GM23338 (cell line): Measurements from ENCODE around the gene PITPNC1. TPM values are rescaled to one million over a fixed set of nuclear protein-coding genes. Genes with fewer than 3 reads are reported as not detected.

Experiments
- ATAC-seq: fragments of 200-7000 bp; cut with Tn5 transposase; 3 replicates; pipeline ENCODE4 v1.9.1; 2020
- DNase-seq: peaks from one replicate; pipeline ENCODE4 v3.0.0-alpha.2; 2015; ENCODE audit warnings: low spot score
- H2AFZ ChIP-seq: fragments of 200-600 bp; sonication (generic); 2 replicates; pipeline ENCODE4 v1.8.0; 2016; ENCODE audit warnings: antibody characterized with exemption, mild to moderate bottlenecking, moderate library complexity
- H3F3A ChIP-seq: fragments of 200-600 bp; sonication (generic); replicated peaks from 2 replicates; pipeline ENCODE4 v1.8.0; 2017; ENCODE audit warnings: antibody characterized with exemption, mixed run types, low read depth
- H3K27ac ChIP-seq: fragments of 200-600 bp; sonication (generic); 2 replicates; pipeline ENCODE4 v1.6.1; 2016; ENCODE audit warnings: low read depth
- H3K27me3 ChIP-seq: fragments of 200-600 bp; sonication (generic); 2 replicates; pipeline ENCODE4 v1.8.0; 2016; ENCODE audit warnings: mild to moderate bottlenecking, mixed run types, moderate library complexity; ENCODE audit not compliant: insufficient read depth
- H3K36me3 ChIP-seq: fragments of 200-600 bp; sonication (generic); 2 replicates; pipeline ENCODE4 v1.8.0; 2016; ENCODE audit warnings: mild to moderate bottlenecking; ENCODE audit not compliant: insufficient read depth
- H3K4me1 ChIP-seq: fragments of 200-600 bp; sonication (generic); 2 replicates; pipeline ENCODE4 v1.8.0; 2016; ENCODE audit warnings: mild to moderate bottlenecking, moderate library complexity; ENCODE audit not compliant: insufficient read depth
- H3K4me2 ChIP-seq: fragments of 200-600 bp; sonication (generic); 2 replicates; pipeline ENCODE4 v1.7.1; 2017; ENCODE audit warnings: mixed run types
- H3K4me3 ChIP-seq: fragments of 200-600 bp; sonication (generic); 2 replicates; pipeline ENCODE4 v1.6.1; 2016; ENCODE audit warnings: mixed run types
- H3K79me2 ChIP-seq: fragments of 200-600 bp; sonication (generic); replicated peaks from 2 replicates; pipeline ENCODE4 v1.8.0; 2017; ENCODE audit warnings: mild to moderate bottlenecking; ENCODE audit not compliant: insufficient read depth
- H3K9me2 ChIP-seq: fragments of 200-600 bp; sonication (generic); 2 replicates; pipeline ENCODE4 v1.8.0; 2017; ENCODE audit not compliant: insufficient read depth
- H4K20me1 ChIP-seq: fragments of 200-600 bp; sonication (generic); replicated peaks from 2 replicates; pipeline ENCODE4 v1.8.0; 2017; ENCODE audit warnings: mild to moderate bottlenecking; ENCODE audit not compliant: insufficient read depth
- H3K27ac Mint-ChIP-seq: 2 replicates; pipeline ENCODE4 v1.8.0; 2020; ENCODE audit warnings: inconsistent platforms, mild to moderate bottlenecking, moderate library complexity, mixed read lengths
- H3K27me3 Mint-ChIP-seq: 3 replicates; pipeline ENCODE4 v1.8.0; 2022; ENCODE audit warnings: low read depth, mild to moderate bottlenecking, moderate library complexity, mixed read lengths, inconsistent platforms; ENCODE audit not compliant: insufficient read depth, poor library complexity
- H3K36me3 Mint-ChIP-seq: 3 replicates; pipeline ENCODE4 v1.8.0; 2021; ENCODE audit warnings: low read depth, mild to moderate bottlenecking, inconsistent platforms, moderate library complexity, mixed read lengths
- H3K4me1 Mint-ChIP-seq: 3 replicates; pipeline ENCODE4 v1.8.0; 2020; ENCODE audit warnings: mild to moderate bottlenecking, inconsistent platforms, mixed read lengths
- H3K4me3 Mint-ChIP-seq: 3 replicates; pipeline ENCODE4 v1.8.0; 2021; ENCODE audit warnings: moderate library complexity, mild to moderate bottlenecking, inconsistent platforms, mixed read lengths
- H3K9me3 Mint-ChIP-seq: 3 replicates; pipeline ENCODE4 v1.8.0; 2020; ENCODE audit warnings: moderate library complexity, mild to moderate bottlenecking, inconsistent platforms, mixed read lengths
- CREB1 ChIP-seq: fragments of 250-450 bp; sonication (Bioruptor Pico); IDR thresholded peaks from 2 replicates; pipeline ENCODE4 v1.5.0; 2020; ENCODE audit warnings: low read depth, mild to moderate bottlenecking, moderate library complexity
- CTCF ChIP-seq, 2 experiments: fragments of 200-600 bp in 1 of 2; sonication (generic) in 1 of 2; conservative IDR thresholded peaks; 2 replicates each; pipeline versions ENCODE4 v1.5.1 to v1.6.1; 2016 to 2017; ENCODE audit warnings: antibody characterized with exemption in 2 of 2, low read depth in 2 of 2, mild to moderate bottlenecking in 2 of 2, moderate library complexity in 1 of 2
- EZH2 ChIP-seq: fragments of 200-600 bp; sonication (generic); IDR thresholded peaks from one replicate; pipeline ENCODE4 v1.8.0; 2017; ENCODE audit warnings: antibody characterized with exemption, mild to moderate bottlenecking, low read depth; ENCODE audit not compliant: unreplicated experiment
- EZH2phosphoT487 ChIP-seq: fragments of 200-600 bp; sonication (generic); IDR thresholded peaks from one replicate; pipeline ENCODE4 v1.8.1; 2018; ENCODE audit warnings: antibody characterized with exemption; ENCODE audit not compliant: unreplicated experiment
- JUNB ChIP-seq: IDR thresholded peaks from one replicate; pipeline ENCODE4 v1.6.1; 2016; ENCODE audit warnings: antibody characterized with exemption; ENCODE audit not compliant: unreplicated experiment
- NANOG ChIP-seq: IDR thresholded peaks from 2 replicates; pipeline ENCODE4 v1.6.1; 2016; ENCODE audit warnings: antibody characterized with exemption, borderline replicate concordance
- POLR2AphosphoS5 ChIP-seq: IDR thresholded peaks from 2 replicates; pipeline ENCODE4 v1.6.1; 2016; ENCODE audit warnings: antibody characterized with exemption, low read depth
- REST ChIP-seq: IDR thresholded peaks from one replicate; pipeline ENCODE4 v1.6.1; 2018; ENCODE audit warnings: antibody characterized with exemption; ENCODE audit not compliant: unreplicated experiment
- ZNF114 ChIP-seq: fragments of 250-450 bp; sonication (Bioruptor Pico); IDR thresholded peaks from 2 replicates; pipeline ENCODE4 v1.5.0; 2020; ENCODE audit warnings: mild to moderate bottlenecking, moderate library complexity
- ZNF331 ChIP-seq: fragments of 250-450 bp; sonication (Bioruptor Pico); IDR thresholded peaks from 2 replicates; pipeline ENCODE4 v1.5.0; 2020; ENCODE audit warnings: low read depth, mild to moderate bottlenecking, moderate library complexity
- polyA plus RNA-seq: library from polyadenylated mRNA; unstranded; fragments of >200 nt; fragmentation: Nextera tagmentation; extraction: Ambion mirVana; gene quantifications from 2 replicates; pipeline ENCODE4 v1.2.1, GENCODE V29; 2016
- total RNA-seq: library from RNA; depleted of rRNA; stranded (reverse); fragments of >200 nt; shearing (Covaris generic); gene quantifications from 2 replicates; pipeline ENCODE4 v1.2.3, GENCODE V29; 2014
- TF ChIP-seq, protein P1 (sequence below): fragments of 250-450 bp; sonication (Bioruptor Pico); IDR thresholded peaks from 2 replicates; pipeline ENCODE4 v1.5.0; 2020; ENCODE audit warnings: mild to moderate bottlenecking, moderate library complexity

Gene PITPNC1
- total and polyA plus RNA-seq, 2 experiments from 2014 or later = 23.0 to 32.6 TPM

DNA sequence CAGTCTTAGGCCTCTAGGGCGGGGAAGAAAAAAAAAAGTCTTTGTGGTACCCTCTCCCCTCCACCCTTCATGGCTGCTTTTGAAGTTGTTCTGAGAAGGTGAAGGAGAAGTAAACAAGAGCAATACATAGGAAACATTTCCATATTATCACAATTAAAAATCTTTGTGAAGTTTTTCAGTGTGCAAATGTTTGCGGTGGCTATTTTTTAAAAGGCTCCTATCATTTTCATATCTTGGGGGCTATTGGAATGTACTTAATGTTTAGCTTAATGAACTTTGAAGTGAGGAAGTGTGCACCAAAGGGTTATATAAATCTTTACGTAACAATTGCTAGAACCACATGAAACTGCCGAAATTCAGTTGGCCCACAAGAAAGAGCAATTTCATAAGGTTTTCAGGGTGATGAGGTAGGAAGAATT is 348.3 kb downstream of the PITPNC1 start (continued):
- TF ChIP-seq CTCF (conservative IDR thresholded peaks at IDR 0.05; ENCODE audit: low read depth in 2 of 2) = no peak
- TF ChIP-seq EZH2 = no peak
- TF ChIP-seq POLR2AphosphoS5 = no peak
- no peak for TF ChIP-seq NANOG
- no peak for TF ChIP-seq ZNF331 (CRISPR knock-in tag)

DNA sequence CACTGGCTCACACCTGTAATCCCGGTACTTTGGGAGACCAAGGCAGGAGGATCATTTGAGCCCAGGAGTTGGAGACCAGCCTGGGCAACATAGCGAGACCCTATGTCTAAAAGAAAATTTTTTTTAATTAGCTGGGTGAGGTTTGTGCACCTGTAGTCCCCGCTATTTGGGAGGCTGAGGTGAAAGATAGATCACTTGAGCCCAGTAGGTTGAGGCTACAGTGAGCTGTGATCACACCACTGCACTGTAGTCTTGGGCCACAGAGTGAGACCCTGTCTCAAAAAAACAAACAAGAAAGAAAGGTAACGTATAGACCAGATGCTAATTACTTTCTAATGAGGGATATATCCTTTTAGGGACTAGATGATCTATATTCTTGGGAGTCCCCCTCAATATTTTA is 348.7 kb downstream of the PITPNC1 start:
- H3K27me3 ChIP-seq = no peaks in the 10 kb centered on the region
- DNase-seq = no peak
- H3K4me3 Mint-ChIP-seq = no peak overlapping the region
- no peak overlapping the region; the same call in 1 of the 2 replicates for H3K27ac ChIP-seq
- no peak overlapping the region for H3K27ac Mint-ChIP-seq
- ATAC-seq = no peak
- H3K27me3 Mint-ChIP-seq = peaks cover 6% of the 10 kb centered on the region
- no peak overlapping the region for H2AFZ ChIP-seq
- no peaks in the 10 kb centered on the region for H3K4me1 ChIP-seq
- peaks cover 3% of the 10 kb centered on the region; the same call in 2 of the 3 replicates for H3K9me3 Mint-ChIP-seq
- H3F3A ChIP-seq = peaks cover 17% of the 10 kb centered on the region; the same call in 1 of the 2 replicates
- H3K4me1 Mint-ChIP-seq = no peaks in the 10 kb centered on the region
- no peaks in the 10 kb centered on the region for H3K9me2 ChIP-seq
- H3K36me3 ChIP-seq = peaks cover 79% of the 10 kb centered on the region
- H4K20me1 ChIP-seq = no peaks in the 10 kb centered on the region; the same call in 1 of the 2 replicates
- no peak overlapping the region for H3K4me2 ChIP-seq
- peaks cover 100% of the 10 kb centered on the region for H3K36me3 Mint-ChIP-seq
- H3K4me3 ChIP-seq = no peak overlapping the region
- H3K79me2 ChIP-seq = peaks cover 41% of the 10 kb centered on the region
- no peak for TF ChIP-seq REST
- TF ChIP-seq CTCF (conservative IDR thresholded peaks at IDR 0.05; ENCODE audit: low read depth in 2 of 2) = no peak
- TF ChIP-seq CREB1 = no peak
- no peak for TF ChIP-seq EZH2
- no peak for TF ChIP-seq POLR2AphosphoS5
- TF ChIP-seq ZNF331 (CRISPR knock-in tag) = no peak
- TF ChIP-seq, protein P1, sequence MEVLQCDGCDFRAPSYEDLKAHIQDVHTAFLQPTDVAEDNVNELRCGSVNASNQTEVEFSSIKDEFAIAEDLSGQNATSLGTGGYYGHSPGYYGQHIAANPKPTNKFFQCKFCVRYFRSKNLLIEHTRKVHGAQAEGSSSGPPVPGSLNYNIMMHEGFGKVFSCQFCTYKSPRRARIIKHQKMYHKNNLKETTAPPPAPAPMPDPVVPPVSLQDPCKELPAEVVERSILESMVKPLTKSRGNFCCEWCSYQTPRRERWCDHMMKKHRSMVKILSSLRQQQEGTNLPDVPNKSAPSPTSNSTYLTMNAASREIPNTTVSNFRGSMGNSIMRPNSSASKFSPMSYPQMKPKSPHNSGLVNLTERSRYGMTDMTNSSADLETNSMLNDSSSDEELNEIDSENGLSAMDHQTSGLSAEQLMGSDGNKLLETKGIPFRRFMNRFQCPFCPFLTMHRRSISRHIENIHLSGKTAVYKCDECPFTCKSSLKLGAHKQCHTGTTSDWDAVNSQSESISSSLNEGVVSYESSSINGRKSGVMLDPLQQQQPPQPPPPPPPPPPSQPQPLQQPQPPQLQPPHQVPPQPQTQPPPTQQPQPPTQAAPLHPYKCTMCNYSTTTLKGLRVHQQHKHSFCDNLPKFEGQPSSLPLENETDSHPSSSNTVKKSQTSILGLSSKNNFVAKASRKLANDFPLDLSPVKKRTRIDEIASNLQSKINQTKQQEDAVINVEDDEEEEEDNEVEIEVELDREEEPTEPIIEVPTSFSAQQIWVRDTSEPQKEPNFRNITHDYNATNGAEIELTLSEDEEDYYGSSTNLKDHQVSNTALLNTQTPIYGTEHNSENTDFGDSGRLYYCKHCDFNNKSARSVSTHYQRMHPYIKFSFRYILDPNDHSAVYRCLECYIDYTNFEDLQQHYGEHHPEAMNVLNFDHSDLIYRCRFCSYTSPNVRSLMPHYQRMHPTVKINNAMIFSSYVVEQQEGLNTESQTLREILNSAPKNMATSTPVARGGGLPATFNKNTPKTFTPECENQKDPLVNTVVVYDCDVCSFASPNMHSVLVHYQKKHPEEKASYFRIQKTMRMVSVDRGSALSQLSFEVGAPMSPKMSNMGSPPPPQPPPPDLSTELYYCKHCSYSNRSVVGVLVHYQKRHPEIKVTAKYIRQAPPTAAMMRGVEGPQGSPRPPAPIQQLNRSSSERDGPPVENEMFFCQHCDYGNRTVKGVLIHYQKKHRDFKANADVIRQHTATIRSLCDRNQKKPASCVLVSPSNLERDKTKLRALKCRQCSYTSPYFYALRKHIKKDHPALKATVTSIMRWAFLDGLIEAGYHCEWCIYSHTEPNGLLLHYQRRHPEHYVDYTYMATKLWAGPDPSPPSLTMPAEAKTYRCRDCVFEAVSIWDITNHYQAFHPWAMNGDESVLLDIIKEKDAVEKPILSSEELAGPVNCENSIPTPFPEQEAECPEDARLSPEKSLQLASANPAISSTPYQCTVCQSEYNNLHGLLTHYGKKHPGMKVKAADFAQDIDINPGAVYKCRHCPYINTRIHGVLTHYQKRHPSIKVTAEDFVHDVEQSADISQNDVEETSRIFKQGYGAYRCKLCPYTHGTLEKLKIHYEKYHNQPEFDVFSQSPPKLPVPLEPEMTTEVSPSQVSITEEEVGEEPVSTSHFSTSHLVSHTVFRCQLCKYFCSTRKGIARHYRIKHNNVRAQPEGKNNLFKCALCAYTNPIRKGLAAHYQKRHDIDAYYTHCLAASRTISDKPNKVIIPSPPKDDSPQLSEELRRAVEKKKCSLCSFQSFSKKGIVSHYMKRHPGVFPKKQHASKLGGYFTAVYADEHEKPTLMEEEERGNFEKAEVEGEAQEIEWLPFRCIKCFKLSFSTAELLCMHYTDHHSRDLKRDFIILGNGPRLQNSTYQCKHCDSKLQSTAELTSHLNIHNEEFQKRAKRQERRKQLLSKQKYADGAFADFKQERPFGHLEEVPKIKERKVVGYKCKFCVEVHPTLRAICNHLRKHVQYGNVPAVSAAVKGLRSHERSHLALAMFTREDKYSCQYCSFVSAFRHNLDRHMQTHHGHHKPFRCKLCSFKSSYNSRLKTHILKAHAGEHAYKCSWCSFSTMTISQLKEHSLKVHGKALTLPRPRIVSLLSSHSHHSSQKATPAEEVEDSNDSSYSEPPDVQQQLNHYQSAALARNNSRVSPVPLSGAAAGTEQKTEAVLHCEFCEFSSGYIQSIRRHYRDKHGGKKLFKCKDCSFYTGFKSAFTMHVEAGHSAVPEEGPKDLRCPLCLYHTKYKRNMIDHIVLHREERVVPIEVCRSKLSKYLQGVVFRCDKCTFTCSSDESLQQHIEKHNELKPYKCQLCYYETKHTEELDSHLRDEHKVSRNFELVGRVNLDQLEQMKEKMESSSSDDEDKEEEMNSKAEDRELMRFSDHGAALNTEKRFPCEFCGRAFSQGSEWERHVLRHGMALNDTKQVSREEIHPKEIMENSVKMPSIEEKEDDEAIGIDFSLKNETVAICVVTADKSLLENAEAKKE (CRISPR knock-in tag) = no peak
- TF ChIP-seq NANOG = no peak
- TF ChIP-seq EZH2phosphoT487 = no peak
- no peak for TF ChIP-seq ZNF114 (CRISPR knock-in tag)
- no peak for TF ChIP-seq JUNB
